ENCODE results near the gene CPVL.

The CPVL gene

GRCh38 chr7:29039821-29040578 lies 106.3 kb downstream of the CPVL start:
- DNase-seq = no peak

GRCh38 chr7:29038463-29038862 lies 107.9 kb downstream of the CPVL start:
- DNase-seq = no peak

GRCh38 chr7:29035044-29035740 lies 111.1 kb downstream of the CPVL start:
- DNase-seq = no peak

- DNase-seq = no peak
Observed at GRCh38 chr7:29033584-29033983, 112.8 kb downstream of the CPVL start.

DNA sequence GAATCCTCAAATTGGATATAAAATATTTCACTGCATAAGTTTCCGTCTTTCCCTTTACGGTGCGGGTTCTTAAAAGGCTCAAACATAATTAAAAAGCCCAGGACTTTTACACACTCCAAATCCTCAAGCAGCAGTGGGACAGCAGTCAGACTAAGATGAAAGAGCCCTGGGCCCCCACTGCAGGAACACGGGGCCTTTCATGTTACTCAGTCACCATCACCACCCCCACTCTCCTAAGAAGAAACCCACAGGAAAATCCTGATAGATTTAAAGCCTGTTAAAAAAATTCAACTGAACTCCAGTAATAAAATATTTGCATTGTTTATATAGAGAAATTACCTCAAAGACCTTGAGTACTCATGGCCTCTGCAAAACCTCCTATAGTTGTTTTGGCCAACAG lies 114.2 kb downstream of the CPVL start:
- no peak for DNase-seq

- DNase-seq = no peak
Observed at GRCh38 chr7:29030781-29031275, 115.5 kb downstream of the CPVL start.

GRCh38 chr7:29022291-29022988 lies 123.9 kb downstream of the CPVL start:
- no peak for DNase-seq

GRCh38 chr7:29019896-29020295 lies 126.4 kb downstream of the CPVL start:
- no peak for DNase-seq

DNA sequence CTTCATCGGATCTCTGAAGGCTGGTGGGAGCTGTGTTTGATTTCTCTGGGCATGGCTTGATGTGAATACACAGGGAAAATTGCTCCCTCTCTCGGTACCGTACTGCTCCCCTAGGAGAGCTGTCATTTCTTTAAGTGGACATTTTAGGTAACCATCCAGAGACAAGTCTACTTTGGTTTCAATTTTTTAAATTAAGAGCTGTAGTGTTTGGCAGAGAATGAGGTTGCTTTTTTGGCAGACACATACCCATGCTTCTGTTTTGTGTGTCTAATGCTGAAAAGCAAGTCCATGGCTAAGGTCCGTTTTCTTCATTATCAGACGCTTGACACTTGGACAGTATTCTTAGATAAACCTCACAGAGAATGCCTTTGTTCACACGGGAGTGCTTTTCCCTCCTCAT lies 127.0 kb downstream of the CPVL start:
- DNase-seq = no peak

DNA sequence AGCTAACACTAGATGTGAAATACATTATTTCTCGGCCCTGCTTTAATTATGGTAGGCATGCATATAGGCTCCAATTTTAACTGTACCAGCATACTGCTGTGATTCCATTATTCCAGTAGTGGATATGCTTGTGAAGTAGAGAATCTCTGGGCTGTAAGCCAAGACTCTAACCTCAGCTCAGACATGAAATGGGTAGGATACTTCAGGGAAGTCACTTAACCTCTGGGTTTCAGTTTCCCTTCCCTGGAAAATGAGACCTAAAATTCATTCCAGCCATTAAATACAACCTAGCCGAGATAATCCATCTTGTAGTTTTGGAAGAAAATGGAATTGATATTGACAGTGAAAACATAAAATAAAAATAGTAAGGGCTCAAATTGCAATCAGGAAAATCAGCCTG lies 128.6 kb downstream of the CPVL start:
- no peak for DNase-seq

- no peak for DNase-seq
Observed at GRCh38 chr7:29014725-29015124, 131.6 kb downstream of the CPVL start.

GRCh38 chr7:29013931-29014330 lies 132.4 kb downstream of the CPVL start:
- DNase-seq = no peak

DNA sequence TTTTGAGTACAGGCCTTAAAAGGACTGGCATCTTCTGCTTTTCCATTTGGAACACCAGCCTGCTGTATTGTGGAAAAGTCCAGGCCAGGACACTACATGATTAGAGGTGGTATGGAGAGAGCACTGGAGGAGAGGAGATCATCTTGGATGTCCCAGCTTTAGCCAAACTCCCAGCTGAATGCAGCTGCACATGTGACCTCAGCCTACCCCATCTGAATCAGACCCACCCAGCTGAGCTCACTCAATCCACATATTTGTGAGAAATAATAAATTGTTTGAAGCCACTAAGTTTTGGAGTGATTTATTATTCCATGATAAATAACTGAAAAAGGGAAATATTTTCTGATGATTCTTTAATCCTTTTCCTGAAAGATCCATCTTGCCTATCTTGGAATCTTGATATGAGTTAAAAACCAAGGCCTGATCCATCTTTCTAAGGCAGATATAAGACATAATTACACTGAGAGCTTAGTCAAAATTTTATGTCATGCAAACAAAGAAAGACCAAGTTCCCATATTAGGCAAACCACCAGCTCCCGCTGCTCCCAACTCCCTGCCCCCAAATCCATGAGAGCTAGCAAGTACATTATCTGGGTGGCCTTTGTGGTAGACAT lies 133.1 kb downstream of the CPVL start:
- no peak for DNase-seq

- no peak for DNase-seq
Observed at GRCh38 chr7:29009947-29010346, 136.4 kb downstream of the CPVL start.

GRCh38 chr7:29008590-29008989 lies 137.7 kb downstream of the CPVL start:
- no peak for DNase-seq

- no peak for DNase-seq
Observed at GRCh38 chr7:29007127-29007526, 139.2 kb downstream of the CPVL start.

GRCh38 chr7:29005829-29006228 lies 140.5 kb downstream of the CPVL start:
- DNase-seq = no peak

DNA sequence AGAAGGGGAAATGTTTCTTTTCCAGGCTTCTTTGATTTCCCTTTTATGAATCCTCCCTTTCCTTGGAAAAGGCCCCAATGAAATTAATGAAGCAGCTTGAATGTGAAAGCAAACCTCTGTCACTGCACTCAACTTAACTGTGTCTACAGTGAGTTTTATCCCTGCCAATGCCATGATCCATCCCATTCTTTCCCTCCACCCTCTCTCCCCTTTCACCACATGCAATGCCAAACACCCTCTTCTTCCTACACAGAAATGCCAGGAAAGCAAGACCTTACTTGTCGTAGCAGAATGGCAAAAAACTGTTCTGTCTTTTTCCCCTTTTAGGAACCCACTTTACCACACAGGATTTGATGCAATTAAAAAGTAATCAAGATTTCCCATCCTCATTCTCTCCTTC lies 140.9 kb downstream of the CPVL start:
- no peak for DNase-seq

DNA sequence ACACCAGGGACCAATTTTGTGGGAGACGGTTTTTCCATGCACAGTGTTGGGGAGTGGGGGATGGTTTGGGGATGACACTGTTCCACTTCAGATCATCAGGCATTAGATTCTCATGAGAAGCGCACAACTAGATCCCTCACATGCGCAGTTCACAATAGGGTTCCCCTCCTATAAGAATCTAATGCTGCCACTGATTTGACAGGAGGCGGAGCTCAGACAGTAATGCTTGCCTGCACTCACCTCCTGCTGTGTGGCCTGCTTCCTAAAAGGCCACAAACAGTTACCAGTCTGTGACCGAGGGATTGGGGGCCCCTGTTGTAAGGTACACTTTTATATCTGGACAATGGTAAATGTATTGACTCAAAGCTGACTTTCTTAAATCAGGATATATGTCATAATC lies 142.6 kb downstream of the CPVL start:
- no peak for DNase-seq

DNA sequence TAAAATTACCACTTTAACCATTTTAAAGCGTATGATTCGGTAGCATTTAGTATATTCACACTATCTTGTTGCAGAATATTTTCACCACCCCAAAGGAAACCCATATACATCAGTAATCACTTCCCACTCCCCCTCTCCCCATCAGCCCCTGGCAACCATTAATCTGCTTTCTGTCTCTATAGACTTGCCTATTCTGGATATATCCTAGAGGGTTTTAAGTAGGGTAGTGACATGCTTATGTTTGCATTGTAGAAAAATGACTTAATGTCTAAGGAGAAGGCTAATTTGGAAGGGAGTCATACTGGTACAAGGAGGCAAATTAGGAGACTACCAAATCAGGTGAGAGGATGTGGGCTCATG lies 145.6 kb downstream of the CPVL start:
- DNase-seq = no peak

GRCh38 chr7:28999895-29000716 lies 146.2 kb downstream of the CPVL start:
- no peak for DNase-seq

DNA sequence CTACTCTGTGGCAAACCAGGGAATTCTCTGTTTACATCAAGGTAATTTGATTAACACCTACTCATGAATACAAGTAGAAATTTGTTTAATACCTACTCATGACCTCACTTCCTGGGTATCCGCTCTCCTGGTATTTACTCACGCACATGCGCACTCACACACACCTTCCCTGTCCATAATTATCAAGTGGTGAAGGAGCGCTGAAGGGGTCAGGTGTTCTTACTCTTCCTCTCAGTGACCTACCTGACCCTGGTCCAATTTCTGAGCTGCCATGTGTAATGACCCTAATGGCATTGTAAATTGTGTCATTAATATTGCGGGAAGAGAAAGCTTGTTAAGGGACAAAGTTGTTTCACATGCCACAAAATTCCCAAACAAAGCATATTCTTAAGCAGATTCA lies 146.9 kb downstream of the CPVL start:
- no peak for DNase-seq

DNA sequence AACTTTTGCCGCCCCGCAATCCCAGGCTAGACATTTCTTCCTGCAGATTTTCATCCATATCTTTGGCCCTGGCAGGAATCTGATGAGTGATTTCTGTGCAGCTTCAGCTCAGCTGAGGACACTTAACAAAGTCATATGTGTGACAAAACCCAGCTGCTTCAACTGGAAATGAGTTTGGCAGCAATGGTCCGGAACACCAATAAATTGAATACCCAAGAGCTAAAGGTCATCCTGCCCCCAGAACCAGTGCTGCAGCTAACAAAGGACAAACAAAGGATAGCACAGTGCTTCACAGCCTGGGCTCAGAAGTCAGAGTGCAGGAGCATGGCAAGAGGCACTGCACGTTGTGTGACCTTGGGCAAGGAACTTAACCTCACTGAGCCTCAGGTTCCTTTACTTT lies 148.2 kb downstream of the CPVL start:
- no peak for DNase-seq

Measured in activated effector memory CD4-positive, alpha-beta T cell treated with anti-CD3 and anti-CD28 coated beads, Interleukin-2, amount 50 U/mL, for 16 hours (primary cell).